Measurements from ENCODE around the gene ZNF664. TPM values are rescaled to one million over a fixed set of nuclear protein-coding genes. Genes with fewer than 3 reads are reported as not detected.

Gene ZNF664
- polyA plus RNA-seq, 1 donor from 2014 or later = 146 TPM

- H3K9me2 ChIP-seq (ENCODE audit: insufficient read depth, low read length) = no peaks in the 10 kb centered on the region
- H3K4me2 ChIP-seq (ENCODE audit: low read length) = peak overlapping the region; percentile 72
- no peak overlapping the region for H2AFZ ChIP-seq (ENCODE audit: low read depth, low read length)
- H3K79me2 ChIP-seq (replicated peaks; ENCODE audit: insufficient read depth, low read length) = peaks cover 80% of the 10 kb centered on the region
- H4K20me1 ChIP-seq (ENCODE audit: insufficient read depth) = no peaks in the 10 kb centered on the region
- peak overlapping the region; percentile 75 for H3K27ac ChIP-seq (ENCODE audit: low read length)
- H3K36me3 ChIP-seq (ENCODE audit: insufficient read depth, low read length) = no peaks in the 10 kb centered on the region
- H3K4me3 ChIP-seq (ENCODE audit: low read length) = peak overlapping the region; percentile 90
- peak overlapping the region; percentile 83 for H3K9ac ChIP-seq (ENCODE audit: low read length)
- H3F3A ChIP-seq (ENCODE audit: insufficient read depth, low read length, poor library complexity, severe bottlenecking) = no peaks in the 10 kb centered on the region
- TF ChIP-seq CTCF (IDR thresholded peaks at IDR 0.05; ENCODE audit: poor library complexity, severe bottlenecking) (no peak), EZH2 (IDR thresholded peaks at IDR 0.05; ENCODE audit: borderline replicate concordance, insufficient read depth, low read length, poor library complexity, severe bottlenecking) (no peak), SMC3 (conservative IDR thresholded peaks at IDR 0.05; ENCODE audit: poor library complexity) (no peak), TAF1 (IDR thresholded peaks at IDR 0.05; ENCODE audit: low read depth) (no peak), MXI1 (conservative IDR thresholded peaks at IDR 0.05; ENCODE audit: poor library complexity, severe bottlenecking) (no peak)
- H3K9me3 ChIP-seq (ENCODE audit: low read length) = no peaks in the 10 kb centered on the region
- H3K27me3 ChIP-seq (ENCODE audit: insufficient read depth, low read depth, low read length) = no peaks in the 10 kb centered on the region
These were observed 732 bp downstream of the ZNF664 start for GRCh38 chr12:123973552-123974341.

- H3K9ac ChIP-seq (ENCODE audit: low read length) = no peak overlapping the region
- no peak overlapping the region for H3K4me3 ChIP-seq (ENCODE audit: low read length)
- no peaks in the 10 kb centered on the region for H3F3A ChIP-seq (ENCODE audit: insufficient read depth, low read length, poor library complexity, severe bottlenecking)
- H3K79me2 ChIP-seq (replicated peaks; ENCODE audit: insufficient read depth, low read length) = peaks cover 80% of the 10 kb centered on the region
- TF ChIP-seq POLR2AphosphoS5 (IDR thresholded peaks at IDR 0.05) (no peak), SMC3 (conservative IDR thresholded peaks at IDR 0.05; ENCODE audit: poor library complexity) (no peak), CTCF (IDR thresholded peaks at IDR 0.05; ENCODE audit: poor library complexity, severe bottlenecking) (no peak), EZH2 (IDR thresholded peaks at IDR 0.05; ENCODE audit: borderline replicate concordance, insufficient read depth, low read length, poor library complexity, severe bottlenecking) (no peak), EP300 (conservative IDR thresholded peaks at IDR 0.05; ENCODE audit: poor library complexity, severe bottlenecking) (no peak), TAF1 (IDR thresholded peaks at IDR 0.05; ENCODE audit: low read depth) (no peak), RAD21 (conservative IDR thresholded peaks at IDR 0.05) (no peak), MXI1 (conservative IDR thresholded peaks at IDR 0.05; ENCODE audit: poor library complexity, severe bottlenecking) (no peak)
- TF ChIP-seq, protein P1, sequence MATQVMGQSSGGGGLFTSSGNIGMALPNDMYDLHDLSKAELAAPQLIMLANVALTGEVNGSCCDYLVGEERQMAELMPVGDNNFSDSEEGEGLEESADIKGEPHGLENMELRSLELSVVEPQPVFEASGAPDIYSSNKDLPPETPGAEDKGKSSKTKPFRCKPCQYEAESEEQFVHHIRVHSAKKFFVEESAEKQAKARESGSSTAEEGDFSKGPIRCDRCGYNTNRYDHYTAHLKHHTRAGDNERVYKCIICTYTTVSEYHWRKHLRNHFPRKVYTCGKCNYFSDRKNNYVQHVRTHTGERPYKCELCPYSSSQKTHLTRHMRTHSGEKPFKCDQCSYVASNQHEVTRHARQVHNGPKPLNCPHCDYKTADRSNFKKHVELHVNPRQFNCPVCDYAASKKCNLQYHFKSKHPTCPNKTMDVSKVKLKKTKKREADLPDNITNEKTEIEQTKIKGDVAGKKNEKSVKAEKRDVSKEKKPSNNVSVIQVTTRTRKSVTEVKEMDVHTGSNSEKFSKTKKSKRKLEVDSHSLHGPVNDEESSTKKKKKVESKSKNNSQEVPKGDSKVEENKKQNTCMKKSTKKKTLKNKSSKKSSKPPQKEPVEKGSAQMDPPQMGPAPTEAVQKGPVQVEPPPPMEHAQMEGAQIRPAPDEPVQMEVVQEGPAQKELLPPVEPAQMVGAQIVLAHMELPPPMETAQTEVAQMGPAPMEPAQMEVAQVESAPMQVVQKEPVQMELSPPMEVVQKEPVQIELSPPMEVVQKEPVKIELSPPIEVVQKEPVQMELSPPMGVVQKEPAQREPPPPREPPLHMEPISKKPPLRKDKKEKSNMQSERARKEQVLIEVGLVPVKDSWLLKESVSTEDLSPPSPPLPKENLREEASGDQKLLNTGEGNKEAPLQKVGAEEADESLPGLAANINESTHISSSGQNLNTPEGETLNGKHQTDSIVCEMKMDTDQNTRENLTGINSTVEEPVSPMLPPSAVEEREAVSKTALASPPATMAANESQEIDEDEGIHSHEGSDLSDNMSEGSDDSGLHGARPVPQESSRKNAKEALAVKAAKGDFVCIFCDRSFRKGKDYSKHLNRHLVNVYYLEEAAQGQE (IDR thresholded peaks at IDR 0.05; ENCODE audit: borderline replicate concordance) = no peak
- H2AFZ ChIP-seq (ENCODE audit: low read depth, low read length) = no peak overlapping the region
- H3K4me2 ChIP-seq (ENCODE audit: low read length) = no peak overlapping the region
- no peaks in the 10 kb centered on the region for H3K27me3 ChIP-seq (ENCODE audit: insufficient read depth, low read depth, low read length)
- H3K9me2 ChIP-seq (ENCODE audit: insufficient read depth, low read length) = no peaks in the 10 kb centered on the region
- no peaks in the 10 kb centered on the region for H4K20me1 ChIP-seq (ENCODE audit: insufficient read depth)
- no peaks in the 10 kb centered on the region for H3K36me3 ChIP-seq (ENCODE audit: insufficient read depth, low read length)
- no peaks in the 10 kb centered on the region for H3K9me3 ChIP-seq (ENCODE audit: low read length)
- H3K27ac ChIP-seq (ENCODE audit: low read length) = no peak overlapping the region
These were observed 3.3 kb downstream of the ZNF664 start for GRCh38 chr12:123976227-123976826.
